Tibial artery (tissue), 4 donors: ENCODE data around the gene EIF4G2.
A peak's percentile ranks its signal among the peaks of the same experiment; 100 is the strongest.

Source experiments
- DNase-seq, 2 donors: peaks; one replicate each; pipeline ENCODE4 v3.0.0-alpha.2; 2019
- H3K27ac ChIP-seq, 2 donors: fragments of 200-600 bp; sonication (generic) in 1 of 2; 1 replicate in 1 of 2; 2 replicates in 1 of 2; pipeline ENCODE4 v1.5.1; 2018 to 2019; ENCODE audit warnings: mild to moderate bottlenecking in 1 of 2
- H3K27me3 ChIP-seq, 2 donors: fragments of 200-600 bp; sonication (generic) in 1 of 2; one replicate each; pipeline versions ENCODE4 v1.5.1 to v1.6.0; 2016 to 2019
- H3K36me3 ChIP-seq, 3 donors: fragments of 200-600 bp; sonication (generic) in 2 of 3; one replicate each; pipeline ENCODE4 v1.5.1; 2016 to 2019; ENCODE audit warnings: mild to moderate bottlenecking in 2 of 3
- H3K4me1 ChIP-seq, 4 donors: fragments of 200-600 bp; sonication (generic) in 2 of 4; 1 replicate in 3 of 4; 2 replicates in 1 of 4; pipeline ENCODE4 v1.5.1; 2016 to 2019
- H3K4me3 ChIP-seq, 2 donors: fragments of 200-600 bp; sonication (generic) in 1 of 2; 1 replicate in 1 of 2; 2 replicates in 1 of 2; pipeline ENCODE4 v1.5.1; 2018 to 2019; ENCODE audit warnings: mild to moderate bottlenecking in 2 of 2
- H3K9me3 ChIP-seq, 3 donors: fragments of 200-600 bp; sonication (generic) in 1 of 3; one replicate each; pipeline ENCODE4 v1.5.1; 2016 to 2019
- intact Hi-C: fragments of 100-400 bp; cut with DNase I; formaldehyde crosslinking; loops from one replicate; pipeline ENCODE4 v1.15.0; 2023; ENCODE audit warnings: low total_unique reads
- TF ChIP-seq, protein P1 (sequence below), 2 experiments: fragments of 200-600 bp in 1 of 2; fragments of 450-650 bp in 1 of 2; IDR thresholded peaks; one replicate each; pipeline ENCODE4 v1.5.1; 2017 to 2019; ENCODE audit warnings: antibody characterized with exemption in 2 of 2, mild to moderate bottlenecking in 1 of 2, moderate library complexity in 1 of 2

The EIF4G2 gene

DNA sequence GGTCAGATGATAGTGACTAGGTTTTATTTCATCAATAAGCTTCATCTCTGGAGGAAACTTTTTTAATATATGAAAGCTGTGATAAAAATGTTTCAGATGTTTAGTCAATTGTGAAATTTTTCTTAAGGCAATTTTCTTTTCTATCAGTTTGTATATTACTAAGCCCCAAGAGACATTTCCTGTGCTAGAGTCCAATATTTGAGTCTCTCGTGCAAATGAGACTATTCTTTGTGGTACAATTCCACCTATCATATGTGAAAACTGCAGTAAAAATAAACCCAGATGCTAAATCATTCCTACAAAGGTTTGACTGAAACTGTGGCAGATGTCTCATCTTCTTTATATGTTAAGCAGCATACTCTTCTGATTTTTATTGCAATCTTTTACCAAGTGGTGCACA is 29.6 kb downstream of the EIF4G2 start:
- intact Hi-C loops, result no loop called here
- TF ChIP-seq, protein P1, sequence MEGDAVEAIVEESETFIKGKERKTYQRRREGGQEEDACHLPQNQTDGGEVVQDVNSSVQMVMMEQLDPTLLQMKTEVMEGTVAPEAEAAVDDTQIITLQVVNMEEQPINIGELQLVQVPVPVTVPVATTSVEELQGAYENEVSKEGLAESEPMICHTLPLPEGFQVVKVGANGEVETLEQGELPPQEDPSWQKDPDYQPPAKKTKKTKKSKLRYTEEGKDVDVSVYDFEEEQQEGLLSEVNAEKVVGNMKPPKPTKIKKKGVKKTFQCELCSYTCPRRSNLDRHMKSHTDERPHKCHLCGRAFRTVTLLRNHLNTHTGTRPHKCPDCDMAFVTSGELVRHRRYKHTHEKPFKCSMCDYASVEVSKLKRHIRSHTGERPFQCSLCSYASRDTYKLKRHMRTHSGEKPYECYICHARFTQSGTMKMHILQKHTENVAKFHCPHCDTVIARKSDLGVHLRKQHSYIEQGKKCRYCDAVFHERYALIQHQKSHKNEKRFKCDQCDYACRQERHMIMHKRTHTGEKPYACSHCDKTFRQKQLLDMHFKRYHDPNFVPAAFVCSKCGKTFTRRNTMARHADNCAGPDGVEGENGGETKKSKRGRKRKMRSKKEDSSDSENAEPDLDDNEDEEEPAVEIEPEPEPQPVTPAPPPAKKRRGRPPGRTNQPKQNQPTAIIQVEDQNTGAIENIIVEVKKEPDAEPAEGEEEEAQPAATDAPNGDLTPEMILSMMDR (IDR thresholded peaks at IDR 0.05), result no peak
- H3K27ac ChIP-seq, result peak overlapping the region; percentile 16 to 43
- no peaks in the 10 kb centered on the region for H3K4me1 ChIP-seq
- no peaks in the 10 kb centered on the region for H3K27me3 ChIP-seq
- DNase-seq, result no peak
- H3K36me3 ChIP-seq, result peaks cover 42 to 59% (median 44%) of the 10 kb centered on the region in 3 donors
- no peaks in the 10 kb centered on the region for H3K9me3 ChIP-seq
- no peak overlapping the region for H3K4me3 ChIP-seq

DNA sequence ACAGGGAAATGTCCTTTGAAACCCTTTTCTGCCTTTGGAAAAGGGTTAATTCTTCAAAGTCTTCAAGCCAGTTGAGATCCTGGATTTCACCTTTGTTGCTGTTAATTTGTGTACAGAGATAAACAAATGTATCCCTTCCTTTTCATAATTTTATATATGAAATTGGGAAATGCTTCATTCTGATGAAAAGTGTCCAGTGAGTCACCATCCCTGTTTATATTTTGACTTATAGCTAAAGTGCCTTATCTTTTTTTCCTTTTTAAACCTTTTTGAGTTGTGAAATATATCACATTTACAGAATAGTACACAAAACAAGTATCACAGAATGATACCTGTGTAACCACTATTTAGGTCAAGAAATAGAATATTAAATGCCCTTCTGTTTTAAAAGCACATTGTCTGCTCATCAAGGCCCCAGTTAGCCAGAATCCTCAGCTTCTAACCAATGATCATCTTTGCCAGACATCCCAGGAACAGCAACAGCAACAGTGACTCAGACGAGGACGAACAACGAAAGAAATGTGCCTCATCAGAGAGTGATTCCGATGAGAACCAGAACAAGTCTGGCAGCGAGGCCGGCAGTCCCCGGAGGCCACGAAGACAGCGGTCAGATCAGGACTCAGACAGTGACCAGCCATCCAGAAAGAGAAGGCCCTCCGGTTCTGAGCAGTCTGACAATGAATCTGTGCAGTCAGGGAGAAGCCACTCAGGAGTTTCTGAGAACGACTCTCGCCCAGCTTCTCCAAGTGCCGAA is 30.3 kb downstream of the EIF4G2 start:
- intact Hi-C loops, result no loop called here
- Histone ChIP-seq H3K27me3 (no peaks in the 10 kb centered on the region), H3K4me3 (no peak overlapping the region), H3K9me3 (no peaks in the 10 kb centered on the region), H3K36me3 (peaks cover 48 to 66% (median 51%) of the 10 kb centered on the region in 3 donors), H3K27ac (peak overlapping the region; percentile 16 to 43), H3K4me1 (no peaks in the 10 kb centered on the region)
- TF ChIP-seq, protein P1 (IDR thresholded peaks at IDR 0.05), result no peak
- DNase-seq, result peak; percentile 51 to 73

DNA sequence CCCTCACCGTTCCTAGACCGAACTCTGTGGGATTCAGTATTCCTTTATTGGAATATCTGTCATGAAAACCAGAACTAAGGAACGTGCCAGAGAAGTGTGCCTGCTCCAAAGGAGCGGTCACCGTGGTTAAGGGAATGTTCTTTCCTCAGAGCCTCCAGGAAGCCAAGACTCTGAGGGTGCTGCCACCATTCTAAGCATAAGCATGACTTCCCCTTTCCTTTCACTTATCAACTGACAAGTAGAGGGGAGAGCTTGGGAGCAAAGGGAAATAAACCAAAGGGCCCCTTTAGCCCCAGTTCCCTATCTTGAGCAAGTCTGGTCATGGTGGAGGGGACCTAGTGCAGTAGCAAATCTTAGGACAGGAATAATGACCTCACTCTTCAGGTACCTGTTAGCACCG is 30.9 kb downstream of the EIF4G2 start:
- Histone ChIP-seq H3K4me3 (no peak overlapping the region), H3K27me3 (no peaks in the 10 kb centered on the region), H3K4me1 (no peaks in the 10 kb centered on the region), H3K9me3 (no peaks in the 10 kb centered on the region), H3K36me3 (peaks cover 54 to 72% (median 57%) of the 10 kb centered on the region in 3 donors), H3K27ac (peak overlapping the region in 1 of 2 donors; percentile 43)
- DNase-seq, result no peak
- TF ChIP-seq, protein P1 (IDR thresholded peaks at IDR 0.05), result no peak
- intact Hi-C loops, result no loop called here

DNA sequence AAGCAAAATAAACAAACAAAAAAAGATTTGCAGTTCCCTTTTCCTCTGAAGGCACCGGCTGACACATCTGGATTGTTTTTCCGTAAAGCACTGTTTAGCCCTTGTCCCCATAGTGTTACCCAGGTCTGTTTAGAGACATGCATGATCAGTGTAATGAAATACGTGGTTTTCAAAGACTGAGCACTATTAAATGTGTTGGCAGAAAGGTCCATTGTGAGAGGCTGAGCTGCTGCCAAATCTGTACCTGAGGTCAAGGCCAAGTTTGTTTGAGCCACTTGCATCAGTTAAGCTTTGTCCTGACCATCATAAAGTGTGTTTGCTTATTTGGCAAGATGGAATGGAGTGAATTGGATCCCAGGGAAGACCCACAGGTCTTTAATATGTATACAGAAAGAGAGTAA is 31.3 kb downstream of the EIF4G2 start:
- no peaks in the 10 kb centered on the region for H3K27me3 ChIP-seq
- no peak for DNase-seq
- intact Hi-C loops, result no loop called here
- no peaks in the 10 kb centered on the region for H3K9me3 ChIP-seq
- TF ChIP-seq, protein P1 (IDR thresholded peaks at IDR 0.05), result no peak
- H3K4me1 ChIP-seq, result no peaks in the 10 kb centered on the region
- H3K27ac ChIP-seq, result no peak overlapping the region
- H3K4me3 ChIP-seq, result no peak overlapping the region
- peaks cover 58 to 76% (median 61%) of the 10 kb centered on the region in 3 donors for H3K36me3 ChIP-seq

DNA sequence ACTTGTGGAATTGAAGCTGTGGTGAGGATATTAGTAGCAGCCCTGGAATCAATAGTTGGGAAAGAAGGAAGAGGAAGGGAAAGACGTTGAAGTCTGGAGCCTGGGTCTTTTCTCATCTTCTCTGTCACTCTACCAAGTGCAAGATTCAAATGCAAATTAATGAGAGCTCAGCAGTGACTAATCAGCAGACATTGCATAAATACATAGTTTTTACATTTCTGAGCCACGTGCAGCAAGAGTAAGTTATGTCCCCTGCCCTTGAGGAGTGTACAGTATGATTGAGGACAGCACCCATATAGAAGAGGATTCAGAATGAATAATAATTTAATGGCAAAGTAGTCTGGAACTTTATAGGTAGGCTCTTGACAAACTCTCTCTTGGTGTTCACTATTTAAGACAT is 33.9 kb downstream of the EIF4G2 start:
- Histone ChIP-seq H3K27me3 (no peaks in the 10 kb centered on the region), H3K4me1 (no peaks in the 10 kb centered on the region), H3K27ac (no peak overlapping the region), H3K36me3 (peaks cover 70 to 82% (median 79%) of the 10 kb centered on the region in 3 donors), H3K4me3 (no peak overlapping the region), H3K9me3 (no peaks in the 10 kb centered on the region)
- TF ChIP-seq, protein P1 (IDR thresholded peaks at IDR 0.05), result no peak
- DNase-seq, result no peak
- intact Hi-C loops, result no loop called here
